Small intestine (tissue), 7 donors: ENCODE measurements around the gene PHOSPHO1. TPM values are rescaled to one million over a fixed set of nuclear protein-coding genes. Genes with fewer than 3 reads are reported as not detected.
A peak's percentile ranks its signal among the peaks of the same experiment; 100 is the strongest.

Experiments
- DNase-seq, 2 donors: peaks; one replicate each; pipeline versions ENCODE4 v3.0.0 to v3.0.0-alpha.2; 2013
- FAIRE-seq: peaks from 2 replicates; lab custom pipeline; 2012; peaks lifted over from hg19 to GRCh38; lab: Jason Lieb, UNC
- H3K27ac ChIP-seq, 3 donors: one replicate each; pipeline ENCODE4 v1.5.1; 2013; ENCODE audit warnings: low read length in 2 of 3, mild to moderate bottlenecking in 2 of 3, control low read depth in 1 of 3, inconsistent platforms in 1 of 3, low read depth in 1 of 3, moderate library complexity in 1 of 3
- H3K27me3 ChIP-seq, 3 donors: one replicate each; pipeline ENCODE4 v1.6.1; 2013; ENCODE audit warnings: low read length in 3 of 3, inconsistent platforms in 1 of 3; ENCODE audit not compliant: control insufficient read depth in 3 of 3, insufficient read depth in 3 of 3
- H3K36me3 ChIP-seq, 3 donors: one replicate each; pipeline ENCODE4 v1.6.1; 2013; ENCODE audit warnings: low read length in 3 of 3, inconsistent platforms in 1 of 3, low read depth in 1 of 3, mild to moderate bottlenecking in 1 of 3, moderate library complexity in 1 of 3; ENCODE audit not compliant: control insufficient read depth in 3 of 3, insufficient read depth in 2 of 3
- H3K4me1 ChIP-seq, 3 donors: one replicate each; pipeline ENCODE4 v1.6.1; 2013; ENCODE audit warnings: low read length in 2 of 3, inconsistent platforms in 1 of 3, low read depth in 1 of 3, mild to moderate bottlenecking in 1 of 3, moderate library complexity in 1 of 3; ENCODE audit not compliant: control insufficient read depth in 3 of 3, insufficient read depth in 2 of 3
- H3K4me3 ChIP-seq, 3 donors: one replicate each; pipeline ENCODE4 v1.5.1; 2013; ENCODE audit warnings: low read length in 3 of 3, control low read depth in 1 of 3, inconsistent platforms in 1 of 3, low read depth in 1 of 3, mild to moderate bottlenecking in 1 of 3, moderate library complexity in 1 of 3
- H3K9me3 ChIP-seq, 2 donors: one replicate each; pipeline ENCODE4 v1.6.1; 2013; ENCODE audit warnings: low read depth in 1 of 2, low read length in 1 of 2; ENCODE audit not compliant: control insufficient read depth in 2 of 2, insufficient read depth in 1 of 2
- WGBS, 3 donors: extraction: QIAGEN DNeasy Blood & Tissue Kit; methylation state at CpG; one replicate each; pipeline ENCODE4 v1.1.7; 2013; 5-methylcytosine and 5-hydroxymethylcytosine counted together
- polyA plus RNA-seq, 4 donors: library from polyadenylated mRNA; stranded (reverse) in 3 of 4; unstranded in 1 of 4; fragments of 200-250 nt in 3 of 4; fragments of 120-200 nt in 1 of 4; gene quantifications; one replicate each; pipeline versions ENCODE4 v1.2.1 to v1.2.3, GENCODE V29; 2013
- donor health status: healthy with polysubstance abuse.
- donor health status: control.
- donor health status: control.
- donor health status: Bipolar disorder and iron deficiency.
- donor health status: healthy.

The PHOSPHO1 gene
- polyA plus RNA-seq, 4 donors: 0.54 to 0.92 (median 0.64) TPM; not detected in 1

DNA sequence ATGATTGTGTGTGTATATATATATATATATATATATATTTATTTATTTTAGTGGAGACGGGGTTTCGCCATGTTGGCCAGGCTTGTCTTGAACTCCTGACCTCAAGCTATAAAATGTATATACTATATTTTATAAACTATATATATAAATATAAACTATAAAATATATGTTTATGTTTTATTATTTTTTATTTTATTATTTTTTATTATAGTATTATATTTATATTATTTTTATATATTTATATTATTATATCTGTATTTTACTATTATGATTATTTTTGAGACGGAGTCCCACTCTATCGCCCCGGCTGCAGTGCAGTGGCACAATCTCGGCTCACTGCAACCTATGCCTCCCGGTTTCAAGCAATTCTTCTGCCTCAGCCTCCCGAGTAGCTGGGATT lies 10.5 kb upstream of the PHOSPHO1 start:
- no peak for DNase-seq
- H3K4me3 ChIP-seq: no peak overlapping the region
- no peaks in the 10 kb centered on the region for H3K9me3 ChIP-seq
- WGBS, 3 donors: 89 to 97% (median 92%) methylated on average over 8 of the region's 8 CpGs
- no peaks in the 10 kb centered on the region for H3K36me3 ChIP-seq
- H3K27ac ChIP-seq: no peak overlapping the region
- H3K27me3 ChIP-seq: no peaks in the 10 kb centered on the region
- FAIRE-seq: no peak
- no peaks in the 10 kb centered on the region for H3K4me1 ChIP-seq

DNA sequence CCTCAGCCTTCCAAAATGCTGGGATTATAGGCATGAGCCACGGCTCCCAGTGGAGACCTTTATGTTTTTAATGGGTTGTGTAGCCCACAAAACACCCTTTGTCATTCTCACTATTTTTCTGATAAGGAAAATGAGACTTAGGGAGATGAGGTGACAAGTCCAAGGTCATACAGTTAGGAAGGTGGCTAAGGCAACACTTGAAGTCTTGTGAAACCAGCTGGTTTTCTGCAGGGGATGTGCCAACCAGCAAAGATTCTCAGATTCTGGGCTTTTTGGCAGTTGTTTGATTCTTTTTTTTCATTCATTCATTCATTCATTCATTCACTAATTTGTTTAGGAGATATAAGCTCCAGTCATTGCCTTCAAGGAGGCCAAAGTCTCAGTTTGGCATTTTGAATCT lies 10.0 kb upstream of the PHOSPHO1 start:
- DNase-seq (no peak), FAIRE-seq (no peak)
- H3K4me3 ChIP-seq: no peak overlapping the region
- WGBS, 3 donors: 11 to 52% (median 39%) methylated on average over 1 of the region's 1 CpG
- no peaks in the 10 kb centered on the region for H3K36me3 ChIP-seq
- H3K27ac ChIP-seq: no peak overlapping the region
- H3K9me3 ChIP-seq: no peaks in the 10 kb centered on the region
- no peaks in the 10 kb centered on the region for H3K27me3 ChIP-seq
- no peaks in the 10 kb centered on the region for H3K4me1 ChIP-seq

DNA sequence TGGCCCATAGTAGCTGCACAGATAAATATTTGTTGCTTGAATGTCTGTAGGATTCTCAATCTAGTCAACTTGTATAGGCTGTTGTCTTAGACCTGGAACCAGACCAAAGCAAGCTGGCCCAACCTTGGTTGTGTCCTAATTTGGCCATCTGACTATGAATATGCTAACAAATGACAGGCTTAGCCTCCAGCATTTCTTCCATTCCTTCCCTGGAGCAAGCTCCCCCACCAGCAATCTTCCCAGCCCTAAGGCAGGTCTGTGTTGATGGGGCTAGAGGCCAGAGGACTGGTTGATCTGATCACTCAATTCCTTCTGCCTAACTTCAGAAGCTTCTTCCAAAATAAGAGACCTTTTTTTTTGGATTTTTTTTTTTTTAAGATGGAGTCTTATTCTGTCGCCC lies 9.4 kb upstream of the PHOSPHO1 start:
- DNase-seq (no peak), FAIRE-seq (no peak)
- H3K4me1 ChIP-seq: no peaks in the 10 kb centered on the region
- no peaks in the 10 kb centered on the region for H3K9me3 ChIP-seq
- H3K27ac ChIP-seq: no peak overlapping the region
- H3K4me3 ChIP-seq: no peak overlapping the region
- WGBS, 3 donors: 90 to 100% (median 92%) methylated on average over 1 of the region's 1 CpG
- H3K27me3 ChIP-seq: no peaks in the 10 kb centered on the region
- H3K36me3 ChIP-seq: no peaks in the 10 kb centered on the region

DNA sequence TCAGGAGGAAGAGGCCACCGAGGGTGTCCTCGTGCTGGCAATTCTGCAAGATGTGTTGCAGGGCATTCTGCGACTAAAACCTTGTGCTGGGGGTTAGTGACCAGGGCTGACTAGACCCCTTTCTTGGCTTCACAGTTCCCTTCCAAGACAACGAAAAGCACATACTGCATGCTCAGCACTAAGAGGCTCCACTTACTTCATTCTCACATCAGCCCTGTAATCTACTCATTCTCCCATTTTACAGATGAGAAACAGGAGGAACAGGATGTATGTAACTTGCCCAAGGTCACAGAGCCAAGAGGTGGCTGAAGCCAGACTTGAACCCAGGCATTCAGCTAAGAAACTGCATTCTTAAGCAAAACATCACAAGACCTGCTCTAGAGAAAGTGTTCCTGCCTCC lies 5.3 kb upstream of the PHOSPHO1 start:
- H3K4me1 ChIP-seq: peaks cover 0 to 5% (median 2%) of the 10 kb centered on the region in 3 donors
- WGBS, 3 donors: 78 to 98% (median 81%) methylated on average over 4 of the region's 4 CpGs
- no peak for FAIRE-seq
- no peak for DNase-seq
- no peak overlapping the region for H3K4me3 ChIP-seq
- H3K9me3 ChIP-seq: no peaks in the 10 kb centered on the region
- no peak overlapping the region for H3K27ac ChIP-seq
- H3K36me3 ChIP-seq: no peaks in the 10 kb centered on the region
- peaks cover 0 to 11% (median 0%) of the 10 kb centered on the region in 3 donors for H3K27me3 ChIP-seq

DNA sequence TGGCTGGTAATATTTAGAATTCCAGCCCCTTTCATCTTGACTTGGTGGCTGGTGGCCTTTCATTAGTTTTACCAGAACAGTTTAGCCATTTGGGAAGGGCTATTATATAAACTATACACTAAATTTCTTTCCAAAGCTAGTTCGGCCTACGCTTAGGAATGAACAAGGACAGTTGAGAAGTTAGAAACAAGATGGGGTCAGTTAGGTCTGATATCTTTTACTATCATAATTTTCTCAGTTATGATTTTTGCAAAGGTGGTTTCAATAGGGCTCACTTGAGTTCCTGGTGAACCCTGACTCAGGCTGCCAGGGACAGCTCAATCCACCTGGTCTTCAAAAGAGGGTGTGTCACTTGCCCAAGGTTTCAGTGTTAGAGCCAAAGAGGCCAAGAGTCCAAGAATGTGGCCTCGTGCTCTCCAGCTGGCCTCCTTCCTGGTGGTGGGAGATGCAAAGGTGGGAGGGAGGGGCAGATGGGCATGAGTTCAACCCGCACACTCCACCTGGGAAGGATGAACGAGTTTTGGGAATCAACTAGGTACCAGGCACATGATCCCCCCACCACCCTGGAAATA lies 4.0 kb upstream of the PHOSPHO1 start:
- FAIRE-seq (no peak), DNase-seq (peak; percentile 34 to 93)
- peaks cover 0 to 16% (median 2%) of the 10 kb centered on the region in 3 donors for H3K4me1 ChIP-seq
- 25 to 71% (median 40%) methylated on average over 5 of the region's 5 CpGs for WGBS, 3 donors
- H3K4me3 ChIP-seq: no peak overlapping the region
- H3K27me3 ChIP-seq: peaks cover 0 to 24% (median 0%) of the 10 kb centered on the region in 3 donors
- no peak overlapping the region for H3K27ac ChIP-seq
- H3K36me3 ChIP-seq: no peaks in the 10 kb centered on the region
- H3K9me3 ChIP-seq: no peaks in the 10 kb centered on the region

- Histone ChIP-seq H3K9me3 (no peaks in the 10 kb centered on the region), H3K27ac (no peak overlapping the region), H3K27me3 (peaks cover 0 to 42% (median 0%) of the 10 kb centered on the region in 3 donors), H3K4me3 (no peak overlapping the region), H3K36me3 (no peaks in the 10 kb centered on the region), H3K4me1 (peaks cover 0 to 16% (median 2%) of the 10 kb centered on the region in 3 donors)
- DNase-seq: no peak
- WGBS, 3 donors: 60 to 67% (median 66%) methylated on average over 7 of the region's 7 CpGs
- no peak for FAIRE-seq
Measured at GRCh38 chr17:49231563-49231894, 942 bp upstream of the PHOSPHO1 start.

- no peaks in the 10 kb centered on the region for H3K9me3 ChIP-seq
- DNase-seq (no peak), FAIRE-seq (no peak)
- peak overlapping the region in 2 of 3 donors; percentile 29 to 56 for H3K4me3 ChIP-seq
- H3K27me3 ChIP-seq: peaks cover 0 to 57% (median 0%) of the 10 kb centered on the region in 3 donors
- 9 to 15% (median 12%) methylated on average over 30 to 36 of the region's 36 CpGs for WGBS, 3 donors
- H3K4me1 ChIP-seq: peaks cover 0 to 16% (median 2%) of the 10 kb centered on the region in 3 donors
- H3K27ac ChIP-seq: no peak overlapping the region
- no peaks in the 10 kb centered on the region for H3K36me3 ChIP-seq
Measured at GRCh38 chr17:49229805-49230600, 584 bp downstream of the PHOSPHO1 start.

DNA sequence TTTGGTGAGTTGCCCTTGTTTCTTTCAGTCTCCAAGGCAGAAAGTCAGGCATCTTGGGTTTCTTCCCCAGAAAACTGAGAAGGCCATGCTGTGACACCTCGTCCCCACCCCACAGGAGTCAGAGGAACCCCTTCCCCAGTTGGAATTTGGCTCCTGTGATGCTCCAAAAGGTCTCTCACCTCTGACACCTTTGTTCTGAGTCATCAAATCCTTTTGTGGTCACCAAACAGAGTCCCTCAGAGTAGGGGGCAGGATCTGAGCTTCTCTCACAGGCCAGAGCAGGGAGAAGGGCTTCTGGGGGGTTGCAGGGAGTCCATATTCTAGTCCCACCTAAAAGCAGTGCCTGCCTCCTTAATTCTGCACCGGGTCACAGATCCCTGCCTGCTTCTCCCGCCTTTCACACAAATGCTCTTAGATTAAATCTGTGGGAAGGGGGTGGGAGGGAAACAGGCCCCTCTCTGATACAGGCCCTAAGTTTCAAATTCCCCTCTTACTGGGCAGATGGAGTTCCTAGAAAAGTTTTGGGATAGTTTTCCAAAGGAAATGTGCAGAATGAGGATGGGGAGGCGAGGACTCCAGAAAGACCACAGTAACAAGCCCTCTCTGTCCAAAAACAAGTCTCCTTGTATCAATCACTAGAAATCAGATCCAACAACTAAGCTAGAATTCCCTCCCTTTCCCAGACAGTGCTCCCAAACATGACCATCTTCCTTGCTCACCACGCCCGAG lies 1.3 kb downstream of the PHOSPHO1 start:
- FAIRE-seq (no peak), DNase-seq (no peak)
- WGBS, 3 donors: 64 to 71% (median 64%) methylated on average over 6 of the region's 6 CpGs
- no peak overlapping the region for H3K27ac ChIP-seq
- no peaks in the 10 kb centered on the region for H3K9me3 ChIP-seq
- no peak overlapping the region for H3K4me3 ChIP-seq
- H3K27me3 ChIP-seq: peaks cover 0 to 65% (median 0%) of the 10 kb centered on the region in 3 donors
- no peaks in the 10 kb centered on the region for H3K36me3 ChIP-seq
- H3K4me1 ChIP-seq: peaks cover 0 to 23% (median 2%) of the 10 kb centered on the region in 3 donors
